ENCODE measurements around the gene SFT2D1.

The SFT2D1 gene

GRCh38 chr6:166330612-166331011, 11.7 kb downstream of the SFT2D1 start:
- Histone ChIP-seq H3K27me3 (ENCODE audit: insufficient read depth, low read length, poor library complexity, severe bottlenecking) (no peaks in the 10 kb centered on the region), H3K79me2 (ENCODE audit: insufficient read depth, low read length) (peaks cover 89% of the 10 kb centered on the region), H3K4me2 (ENCODE audit: low read depth, low read length, poor library complexity, severe bottlenecking) (peak overlapping the region; percentile 91), H3K9ac (ENCODE audit: low read depth, low read length, poor library complexity, severe bottlenecking) (no peak overlapping the region), H3K9me3 (ENCODE audit: insufficient read depth, low read depth, low read length) (no peaks in the 10 kb centered on the region), H4K20me1 (ENCODE audit: insufficient read depth, low read length, poor library complexity, severe bottlenecking) (peaks cover 57% of the 10 kb centered on the region), H3K4me1 (ENCODE audit: insufficient read depth, low read length, poor library complexity, severe bottlenecking) (peaks cover 50% of the 10 kb centered on the region), H3K36me3 (ENCODE audit: insufficient read depth, low read length) (peaks cover 29% of the 10 kb centered on the region; the same call in 1 of the 2 replicates), H3F3A (ENCODE audit: low read depth) (peaks cover 3% of the 10 kb centered on the region; the same call in 1 of the 2 replicates), H3K4me3 (ENCODE audit: low read length, poor library complexity, severe bottlenecking) (no peak overlapping the region), H3K9me2 (replicated peaks; ENCODE audit: low read depth, low read length) (no peaks in the 10 kb centered on the region), H2AFZ (ENCODE audit: low read length) (no peak overlapping the region)
- 0 out of 2 replicates have a peak, but pooled peaks have one; percentile 16 for TF ChIP-seq CTCF (conservative IDR thresholded peaks at IDR 0.05; ENCODE audit: low read length)
- no peak for TF ChIP-seq EZH2phosphoT487 (IDR thresholded peaks at IDR 0.05; ENCODE audit: borderline replicate concordance)

GRCh38 chr6:166325383-166326042, 16.8 kb downstream of the SFT2D1 start:
- Histone ChIP-seq H2AFZ (ENCODE audit: low read length) (no peak overlapping the region), H3K36me3 (ENCODE audit: insufficient read depth, low read length) (peaks cover 71% of the 10 kb centered on the region), H3K4me2 (ENCODE audit: low read depth, low read length, poor library complexity, severe bottlenecking) (no peak overlapping the region), H3F3A (ENCODE audit: low read depth) (no peaks in the 10 kb centered on the region), H3K9me3 (ENCODE audit: insufficient read depth, low read depth, low read length) (no peaks in the 10 kb centered on the region), H3K79me2 (ENCODE audit: insufficient read depth, low read length) (peaks cover 44% of the 10 kb centered on the region), H3K4me1 (ENCODE audit: insufficient read depth, low read length, poor library complexity, severe bottlenecking) (peaks cover 3% of the 10 kb centered on the region), H4K20me1 (ENCODE audit: insufficient read depth, low read length, poor library complexity, severe bottlenecking) (peaks cover 20% of the 10 kb centered on the region), H3K9me2 (replicated peaks; ENCODE audit: low read depth, low read length) (no peaks in the 10 kb centered on the region), H3K27me3 (ENCODE audit: insufficient read depth, low read length, poor library complexity, severe bottlenecking) (no peaks in the 10 kb centered on the region), H3K4me3 (ENCODE audit: low read length, poor library complexity, severe bottlenecking) (no peak overlapping the region), H3K9ac (ENCODE audit: low read depth, low read length, poor library complexity, severe bottlenecking) (no peak overlapping the region)
- TF ChIP-seq EZH2phosphoT487 (IDR thresholded peaks at IDR 0.05; ENCODE audit: borderline replicate concordance) (no peak), CTCF (conservative IDR thresholded peaks at IDR 0.05; ENCODE audit: low read length) (no peak)

GRCh38 chr6:166323395-166323794, 18.9 kb downstream of the SFT2D1 start:
- Histone ChIP-seq H3K9me2 (replicated peaks; ENCODE audit: low read depth, low read length) (no peaks in the 10 kb centered on the region), H3K4me1 (ENCODE audit: insufficient read depth, low read length, poor library complexity, severe bottlenecking) (no peaks in the 10 kb centered on the region), H3K9me3 (ENCODE audit: insufficient read depth, low read depth, low read length) (no peaks in the 10 kb centered on the region), H3K27me3 (ENCODE audit: insufficient read depth, low read length, poor library complexity, severe bottlenecking) (no peaks in the 10 kb centered on the region), H3K4me3 (ENCODE audit: low read length, poor library complexity, severe bottlenecking) (no peak overlapping the region), H3K9ac (ENCODE audit: low read depth, low read length, poor library complexity, severe bottlenecking) (no peak overlapping the region), H2AFZ (ENCODE audit: low read length) (no peak overlapping the region), H3K4me2 (ENCODE audit: low read depth, low read length, poor library complexity, severe bottlenecking) (no peak overlapping the region), H3K79me2 (ENCODE audit: insufficient read depth, low read length) (peaks cover 25% of the 10 kb centered on the region; the same call in 1 of the 2 replicates), H3F3A (ENCODE audit: low read depth) (no peaks in the 10 kb centered on the region), H3K36me3 (ENCODE audit: insufficient read depth, low read length) (peaks cover 71% of the 10 kb centered on the region), H4K20me1 (ENCODE audit: insufficient read depth, low read length, poor library complexity, severe bottlenecking) (peaks cover 8% of the 10 kb centered on the region)
- no peak for TF ChIP-seq EZH2phosphoT487 (IDR thresholded peaks at IDR 0.05; ENCODE audit: borderline replicate concordance)
- TF ChIP-seq CTCF (conservative IDR thresholded peaks at IDR 0.05; ENCODE audit: low read length), result no peak
